ENCODE results near the gene CBX7.

The CBX7 gene

GRCh38 chr22:39087098-39087497 is 65.4 kb downstream of the CBX7 start:
- peaks cover 15% of the 10 kb centered on the region for H3K36me3 ChIP-seq (ENCODE audit: control insufficient read depth, insufficient read depth, low read length)
- no peaks in the 10 kb centered on the region for H3K27me3 ChIP-seq (replicated peaks; ENCODE audit: control insufficient read depth, insufficient read depth, low read length)
- H3K4me3 ChIP-seq (replicated peaks; ENCODE audit: low read depth, low read length), result no peak overlapping the region
- DNase-seq (ENCODE audit: extremely low read depth, insufficient read length), result no peak
- TF ChIP-seq CTCF (IDR thresholded peaks at IDR 0.05; ENCODE audit: insufficient read depth, low read length, poor library complexity, severe bottlenecking), result no peak

GRCh38 chr22:39084666-39085065 is 67.8 kb downstream of the CBX7 start:
- Histone ChIP-seq H3K27me3 (replicated peaks; ENCODE audit: control insufficient read depth, insufficient read depth, low read length) (no peaks in the 10 kb centered on the region), H3K36me3 (ENCODE audit: control insufficient read depth, insufficient read depth, low read length) (peaks cover 26% of the 10 kb centered on the region), H3K4me3 (replicated peaks; ENCODE audit: low read depth, low read length) (no peak overlapping the region)
- DNase-seq (ENCODE audit: extremely low read depth, insufficient read length), result no peak
- no peak for TF ChIP-seq CTCF (IDR thresholded peaks at IDR 0.05; ENCODE audit: insufficient read depth, low read length, poor library complexity, severe bottlenecking)

DNA sequence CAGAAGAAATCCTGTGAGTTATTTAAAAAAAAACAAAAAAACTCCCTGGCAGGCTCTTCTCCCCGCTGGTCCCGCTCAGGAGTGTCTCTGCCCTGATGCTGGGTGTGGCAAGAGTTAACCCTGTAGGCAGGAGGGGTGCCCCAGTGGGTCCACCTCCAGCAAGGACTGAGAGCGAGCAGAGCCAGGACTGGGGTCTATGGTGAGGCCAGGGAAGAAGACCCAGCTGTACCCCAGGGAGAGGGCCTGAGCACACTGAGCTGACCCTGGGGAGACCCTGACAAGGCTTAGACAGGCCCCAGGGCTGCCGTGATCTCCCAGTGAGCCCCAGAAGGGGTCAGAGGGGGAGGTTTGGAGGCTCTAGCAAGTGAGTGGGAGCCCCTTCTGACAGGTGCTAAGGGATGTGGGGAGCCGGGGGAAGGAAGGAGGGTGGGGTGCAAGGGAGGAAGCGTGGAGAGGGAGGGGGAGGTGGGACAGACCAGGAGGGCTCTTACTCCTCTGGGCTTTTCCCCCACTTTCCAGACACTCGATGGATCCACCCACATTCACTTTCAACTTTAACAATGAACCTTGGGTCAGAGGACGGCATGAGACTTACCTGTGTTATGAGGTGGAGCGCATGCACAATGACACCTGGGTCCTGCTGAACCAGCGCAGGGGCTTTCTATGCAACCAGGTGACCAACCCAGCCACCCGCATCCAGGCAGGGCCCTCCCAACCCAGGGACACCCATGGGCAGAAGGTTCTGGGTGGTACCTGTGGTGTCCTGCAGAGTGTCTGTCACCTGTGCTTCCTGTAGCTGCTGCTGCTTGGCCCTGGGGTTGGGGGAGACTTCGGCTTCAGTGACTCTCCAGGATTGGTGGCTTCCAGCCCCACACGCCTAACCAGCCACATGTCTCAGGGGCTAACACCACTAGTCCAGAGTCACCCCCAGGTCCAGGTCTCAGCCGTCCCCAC is 69.0 kb downstream of the CBX7 start:
- no peak for TF ChIP-seq CTCF (IDR thresholded peaks at IDR 0.05; ENCODE audit: insufficient read depth, low read length, poor library complexity, severe bottlenecking)
- DNase-seq (ENCODE audit: extremely low read depth, insufficient read length), result no peak
- Histone ChIP-seq H3K27me3 (replicated peaks; ENCODE audit: control insufficient read depth, insufficient read depth, low read length) (no peaks in the 10 kb centered on the region), H3K4me3 (replicated peaks; ENCODE audit: low read depth, low read length) (no peak overlapping the region), H3K36me3 (ENCODE audit: control insufficient read depth, insufficient read depth, low read length) (peaks cover 26% of the 10 kb centered on the region)

- Histone ChIP-seq H3K27me3 (replicated peaks; ENCODE audit: control insufficient read depth, insufficient read depth, low read length) (no peaks in the 10 kb centered on the region), H3K4me3 (replicated peaks; ENCODE audit: low read depth, low read length) (no peak overlapping the region), H3K36me3 (ENCODE audit: control insufficient read depth, insufficient read depth, low read length) (peaks cover 24% of the 10 kb centered on the region)
- TF ChIP-seq CTCF (IDR thresholded peaks at IDR 0.05; ENCODE audit: insufficient read depth, low read length, poor library complexity, severe bottlenecking), result no peak
- no peak for DNase-seq (ENCODE audit: extremely low read depth, insufficient read length)
These were observed 70.9 kb downstream of the CBX7 start for GRCh38 chr22:39081598-39081997.

GRCh38 chr22:39081016-39081415 is 71.5 kb downstream of the CBX7 start:
- Histone ChIP-seq H3K27me3 (replicated peaks; ENCODE audit: control insufficient read depth, insufficient read depth, low read length) (no peaks in the 10 kb centered on the region), H3K4me3 (replicated peaks; ENCODE audit: low read depth, low read length) (no peak overlapping the region), H3K36me3 (ENCODE audit: control insufficient read depth, insufficient read depth, low read length) (peaks cover 20% of the 10 kb centered on the region)
- no peak for DNase-seq (ENCODE audit: extremely low read depth, insufficient read length)
- TF ChIP-seq CTCF (IDR thresholded peaks at IDR 0.05; ENCODE audit: insufficient read depth, low read length, poor library complexity, severe bottlenecking), result no peak
